GM21381 (cell line): ENCODE measurements around the gene SLC7A10.
"Not testable (repeated sequence)": the region's sequence is repeated elsewhere in the genome, so short reads cannot be mapped to it uniquely, and the experiment has no call there.

Experiments used
- ATAC-seq: cut with Tn5 transposase; IDR thresholded peaks from one replicate; pipeline ENCODE4 v1.9.1; 2021; ENCODE audit warnings: mild to moderate bottlenecking, moderate library complexity; ENCODE audit not compliant: unreplicated experiment

SLC7A10 gene

DNA sequence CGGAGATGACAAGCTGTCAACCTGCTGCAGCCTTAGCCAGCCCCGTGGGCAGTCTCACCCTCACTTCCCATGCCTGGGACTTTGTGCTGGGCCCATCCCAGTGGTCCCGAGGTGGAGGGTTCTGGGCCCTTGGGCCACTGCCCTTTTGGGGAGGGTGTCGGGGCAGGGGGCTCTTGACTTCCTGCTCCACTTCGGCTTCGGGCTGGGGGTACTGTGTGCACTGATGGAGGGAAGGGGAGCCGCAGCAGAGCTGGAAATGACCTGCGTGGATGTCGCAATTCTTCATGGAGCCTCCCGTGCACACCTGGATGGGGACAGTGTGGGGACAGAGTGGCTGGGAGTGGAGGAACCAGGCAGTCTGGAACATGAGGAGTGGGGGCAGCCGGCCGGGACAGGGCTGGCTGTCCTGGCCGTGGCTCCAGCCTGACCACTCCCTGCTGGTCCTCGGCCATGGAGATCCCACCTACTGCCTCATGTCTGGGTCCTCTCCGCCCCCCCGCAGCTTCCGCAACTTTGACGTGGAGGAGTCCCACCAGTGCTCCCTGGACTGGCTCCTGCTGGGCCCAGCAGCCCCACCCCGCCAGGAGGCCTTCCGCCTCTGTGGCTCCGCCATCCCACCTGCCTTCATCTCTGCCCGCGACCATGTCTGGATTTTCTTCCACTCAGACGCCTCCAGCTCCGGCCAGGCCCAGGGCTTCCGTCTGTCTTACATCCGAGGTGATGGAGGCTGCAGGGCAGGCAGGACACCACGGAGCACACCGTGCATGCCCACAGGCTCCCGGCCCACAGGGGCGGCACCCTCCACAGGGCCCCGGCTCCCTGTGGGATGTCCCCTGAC is 21.3 kb downstream of the SLC7A10 start:
- no peak for ATAC-seq

DNA sequence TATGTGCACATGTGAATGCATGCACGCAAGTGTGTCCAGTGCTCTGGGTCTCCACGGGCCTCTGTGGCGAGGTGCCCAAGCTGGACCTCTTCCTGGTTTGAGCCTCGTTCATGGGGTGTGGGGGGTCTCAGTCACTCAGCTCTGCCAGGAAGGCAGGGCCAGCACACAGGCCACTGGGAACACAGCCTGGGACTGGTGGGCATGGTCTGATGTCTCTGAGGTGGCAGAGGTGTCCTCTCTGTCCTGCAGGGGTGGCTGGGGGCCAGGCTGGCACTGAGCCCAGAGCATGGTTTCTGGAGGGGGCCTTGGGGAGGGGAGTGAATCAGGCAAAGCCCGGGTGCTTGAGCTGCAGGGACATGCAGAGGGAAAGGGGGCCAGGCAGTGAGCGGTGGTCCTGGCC is 22.1 kb downstream of the SLC7A10 start:
- no peak for ATAC-seq

DNA sequence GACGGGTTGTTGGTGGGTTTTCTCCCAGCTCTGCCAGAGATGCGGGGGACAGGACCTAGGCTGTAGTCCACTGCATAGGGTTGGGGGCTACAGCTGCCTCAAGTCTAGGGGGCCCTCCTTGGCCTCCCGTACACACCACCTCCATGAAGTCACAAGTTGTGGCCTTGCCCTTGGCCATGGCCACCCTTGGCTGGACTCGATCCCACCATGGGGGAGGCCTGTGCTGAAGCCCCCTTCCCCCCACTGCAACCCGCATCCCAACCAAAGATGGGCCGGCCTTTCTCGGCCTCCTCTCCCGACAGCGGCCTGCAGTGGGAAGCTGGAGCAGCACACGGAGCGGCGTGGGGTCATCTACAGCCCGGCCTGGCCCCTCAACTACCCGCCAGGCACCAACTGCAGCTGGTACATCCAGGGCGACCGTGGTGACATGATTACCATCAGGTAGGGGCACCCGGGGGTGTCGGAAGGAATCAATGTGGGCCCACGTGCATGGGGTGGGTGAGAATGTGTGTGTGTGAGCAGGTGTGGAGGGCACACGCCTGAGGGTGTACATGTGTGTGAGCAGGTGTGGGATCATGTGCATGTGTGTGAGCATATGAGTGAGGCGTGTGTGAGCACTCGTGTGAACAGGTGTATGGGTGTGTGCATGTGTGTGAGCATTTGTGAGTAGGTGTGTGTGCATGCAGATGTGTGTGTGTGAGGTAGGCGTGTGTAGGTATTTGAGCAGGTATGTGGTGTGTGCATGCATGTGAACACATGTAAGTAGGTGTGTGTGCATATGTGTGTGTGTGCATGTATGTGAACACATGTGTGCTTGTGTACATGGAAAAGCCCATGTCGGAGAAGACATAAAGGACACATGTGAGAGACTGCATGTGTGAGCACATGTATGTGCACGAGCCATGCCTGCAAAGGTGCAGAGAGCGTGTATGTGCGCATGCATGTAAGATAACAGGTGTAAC is 22.8 kb downstream of the SLC7A10 start:
- ATAC-seq: no peak

DNA sequence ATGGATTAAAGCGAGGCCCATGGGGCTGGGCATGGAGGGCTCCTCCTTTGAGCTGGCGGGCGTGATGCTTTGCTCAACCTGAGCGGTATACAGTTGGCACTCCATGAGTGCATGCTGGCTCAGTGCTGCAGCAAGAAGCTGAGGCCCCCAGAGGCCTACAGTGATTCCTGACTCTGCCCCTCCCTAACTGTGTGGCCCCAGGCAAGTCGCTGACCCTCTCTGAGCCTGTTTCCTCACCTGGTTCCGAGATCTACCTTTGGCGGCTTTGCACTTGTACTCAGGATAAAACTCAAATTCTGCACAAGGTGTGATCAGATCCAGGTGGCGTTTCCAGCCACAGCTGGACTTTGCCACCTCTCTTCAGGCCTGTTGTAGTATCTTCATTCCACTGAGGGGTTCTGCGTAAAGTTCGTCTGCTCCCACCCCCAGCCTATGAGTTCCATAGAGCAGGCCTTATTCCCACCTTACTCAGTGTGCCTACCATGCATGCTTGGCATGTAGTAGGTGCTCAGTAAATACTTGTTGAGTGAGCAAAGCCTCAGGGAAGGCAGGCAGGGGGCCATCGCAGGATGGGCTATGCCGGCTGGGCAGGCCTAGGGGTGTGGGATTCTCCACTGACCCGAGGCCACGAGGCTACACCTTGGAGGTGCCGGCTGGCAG is 23.6 kb downstream of the SLC7A10 start:
- ATAC-seq: no peak

DNA sequence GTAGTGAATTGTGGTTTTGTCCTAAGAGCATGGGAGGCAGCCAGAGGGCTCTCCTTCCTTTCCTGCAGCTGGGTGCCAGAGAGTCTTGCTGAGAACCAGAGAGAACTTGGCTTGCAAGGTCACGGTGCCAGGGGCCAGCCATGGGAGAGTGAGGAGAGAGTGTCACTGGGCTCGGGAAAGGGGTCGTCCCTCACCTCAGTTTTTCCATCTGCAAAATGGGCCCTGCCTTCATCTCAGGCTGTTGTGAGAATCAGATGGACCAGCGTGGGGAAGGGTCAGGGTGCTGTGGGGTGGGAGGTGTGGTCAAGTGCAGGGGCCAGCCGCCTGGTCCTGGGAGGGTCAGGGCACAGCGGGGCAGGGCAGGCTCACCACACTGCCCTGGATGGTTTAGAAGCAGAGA is 24.2 kb downstream of the SLC7A10 start:
- ATAC-seq: no peak

DNA sequence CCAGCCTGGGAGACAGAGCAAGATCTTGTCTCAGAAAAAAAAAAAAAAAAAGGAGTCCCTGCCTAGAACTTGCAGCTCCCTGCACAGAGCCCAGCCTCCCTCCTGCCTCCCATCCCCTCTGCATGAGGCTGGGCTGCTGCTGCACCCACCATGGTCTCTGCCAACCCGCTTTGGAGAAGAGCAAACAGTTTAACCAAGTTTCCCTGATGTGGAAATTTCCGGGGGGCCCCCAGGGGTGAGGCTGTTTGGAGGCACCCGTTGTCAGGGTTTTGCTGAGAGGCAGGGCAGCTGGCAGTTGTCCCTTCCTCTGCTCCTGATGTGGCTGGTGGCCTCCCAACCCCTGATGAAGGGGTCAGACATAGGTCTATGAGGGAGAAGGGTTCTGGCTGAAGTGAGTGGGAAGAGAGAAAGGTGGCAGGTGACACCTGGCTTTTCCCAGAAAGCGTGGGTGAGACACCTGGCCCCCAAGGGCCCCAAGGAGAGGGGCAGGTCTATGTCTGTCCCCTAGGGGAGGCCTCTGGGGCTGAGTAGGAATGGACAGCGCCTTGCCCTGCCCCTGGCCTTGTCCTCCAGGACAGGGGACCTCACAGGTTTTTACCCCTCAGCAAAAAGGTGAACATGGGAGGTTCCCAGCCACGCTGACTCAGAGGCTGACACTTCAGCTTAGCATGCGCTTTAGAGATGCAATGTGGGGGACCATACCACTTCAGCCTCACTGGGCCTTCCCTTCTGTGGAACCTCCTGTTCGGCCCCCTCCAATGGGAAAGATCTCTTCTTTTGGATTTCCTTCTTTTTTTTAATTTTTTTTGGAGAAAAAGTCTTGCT is 26.0 kb downstream of the SLC7A10 start:
- ATAC-seq: no peak

DNA sequence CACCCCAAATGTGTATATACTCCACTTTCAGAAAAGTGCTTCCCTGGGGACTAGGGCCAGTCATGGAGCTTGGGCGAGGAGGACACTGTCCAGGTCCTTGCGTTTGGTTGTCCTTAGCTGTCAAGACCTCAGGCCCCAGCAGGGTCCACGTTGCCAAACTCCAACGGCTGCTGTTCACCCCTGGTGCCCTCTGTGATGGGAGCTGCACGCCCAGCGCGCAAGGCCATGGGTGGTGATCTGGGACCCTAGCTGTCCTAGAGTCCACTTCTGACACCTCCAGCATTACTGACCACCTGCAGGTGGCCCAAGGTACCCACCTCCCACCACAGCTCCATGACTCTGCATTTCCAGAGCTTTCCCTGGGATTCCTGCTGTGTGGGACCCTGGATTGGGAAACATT is 27.5 kb downstream of the SLC7A10 start:
- ATAC-seq: no peak

DNA sequence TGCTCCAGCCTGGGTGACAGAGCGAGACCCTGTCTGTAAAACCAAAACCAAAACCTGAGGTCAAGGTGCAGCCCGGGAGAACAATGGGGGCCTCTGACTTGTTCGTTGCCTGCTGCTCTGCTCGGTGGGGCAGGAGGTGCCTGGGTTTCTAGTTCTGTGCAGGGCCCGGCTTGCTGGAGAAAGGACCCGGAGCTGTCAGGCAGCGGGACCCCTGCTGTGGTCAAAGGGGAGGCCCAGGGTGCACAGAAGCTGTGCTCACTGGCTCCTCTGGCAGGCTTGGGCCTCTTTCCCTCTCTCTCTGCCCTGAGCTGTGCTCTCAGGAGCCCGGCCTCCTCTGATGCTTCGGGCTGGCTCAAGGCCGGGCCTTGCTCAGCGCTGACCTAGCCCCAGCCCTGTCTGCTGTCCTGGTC is 28.1 kb downstream of the SLC7A10 start:
- no peak for ATAC-seq

DNA sequence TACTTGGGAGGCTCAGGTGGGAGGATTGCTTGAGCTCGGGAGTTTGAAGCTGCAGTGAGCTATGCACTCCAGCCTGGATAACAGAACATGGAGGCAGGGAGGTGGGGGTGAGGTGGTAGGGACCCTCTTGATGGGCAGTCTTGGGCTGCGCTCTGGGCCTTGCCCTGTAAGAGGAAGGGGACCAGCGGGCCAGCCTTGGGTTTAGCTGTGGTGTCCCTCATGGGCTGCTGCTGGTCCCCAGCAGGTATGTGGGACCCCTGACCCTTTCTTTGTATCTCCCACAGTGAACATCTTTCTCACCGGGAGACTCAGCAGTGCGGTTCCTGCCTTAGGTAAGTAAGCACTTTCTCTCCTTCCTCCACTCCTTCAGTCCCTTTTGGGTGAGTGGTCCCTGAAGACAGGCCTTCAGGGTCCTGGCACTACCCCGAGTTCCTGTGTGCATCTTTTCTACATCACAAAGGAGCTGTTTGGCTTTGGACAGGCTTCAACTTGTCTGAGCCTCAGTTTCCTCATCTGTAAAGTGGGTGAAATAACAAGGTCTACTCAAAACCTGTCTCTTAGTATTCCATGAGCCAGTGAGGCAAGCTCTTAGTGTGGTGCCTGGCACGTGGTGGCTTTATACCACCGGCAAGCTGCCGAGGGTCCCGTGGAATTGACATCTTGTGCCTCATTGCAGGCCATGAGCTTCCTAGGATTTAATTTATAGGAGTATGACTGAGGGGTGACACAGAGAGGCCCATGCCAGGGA is 29.0 kb downstream of the SLC7A10 start:
- ATAC-seq: no peak

DNA sequence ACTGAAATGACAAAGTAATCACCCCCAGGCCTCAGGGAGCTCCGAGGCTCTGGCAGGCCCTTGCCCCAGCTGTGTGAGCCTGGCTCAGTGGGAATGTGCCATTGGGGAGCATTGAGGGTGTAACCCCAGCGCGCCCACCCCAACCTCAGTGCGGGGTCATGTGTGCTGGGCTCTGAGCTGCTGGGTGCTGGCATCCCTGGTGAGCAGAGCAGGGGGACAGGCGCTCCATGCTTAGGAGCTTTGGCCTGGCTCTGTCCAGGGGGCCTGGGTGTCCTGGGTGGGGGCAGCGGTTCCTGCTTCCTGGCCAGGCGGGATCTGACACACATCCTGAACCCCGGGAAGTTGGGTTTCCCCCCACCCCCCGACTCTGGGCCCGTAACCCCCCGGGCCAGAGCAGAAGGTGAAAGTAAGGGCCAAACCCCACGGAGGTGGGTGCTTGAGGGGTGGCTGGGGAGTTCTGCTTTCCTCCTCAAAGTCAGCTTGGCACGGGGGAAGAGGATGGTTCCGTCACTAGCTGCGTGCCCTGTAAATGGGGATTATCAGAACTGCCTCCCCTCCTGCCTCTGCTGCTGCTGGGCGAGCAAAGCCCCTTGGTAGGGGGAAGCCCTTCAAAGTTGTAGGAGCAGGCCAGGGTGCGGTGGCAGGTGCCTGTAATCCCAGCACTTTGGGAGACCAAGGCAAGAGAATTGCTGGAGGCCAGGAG is 29.9 kb downstream of the SLC7A10 start:
- no peak for ATAC-seq

DNA sequence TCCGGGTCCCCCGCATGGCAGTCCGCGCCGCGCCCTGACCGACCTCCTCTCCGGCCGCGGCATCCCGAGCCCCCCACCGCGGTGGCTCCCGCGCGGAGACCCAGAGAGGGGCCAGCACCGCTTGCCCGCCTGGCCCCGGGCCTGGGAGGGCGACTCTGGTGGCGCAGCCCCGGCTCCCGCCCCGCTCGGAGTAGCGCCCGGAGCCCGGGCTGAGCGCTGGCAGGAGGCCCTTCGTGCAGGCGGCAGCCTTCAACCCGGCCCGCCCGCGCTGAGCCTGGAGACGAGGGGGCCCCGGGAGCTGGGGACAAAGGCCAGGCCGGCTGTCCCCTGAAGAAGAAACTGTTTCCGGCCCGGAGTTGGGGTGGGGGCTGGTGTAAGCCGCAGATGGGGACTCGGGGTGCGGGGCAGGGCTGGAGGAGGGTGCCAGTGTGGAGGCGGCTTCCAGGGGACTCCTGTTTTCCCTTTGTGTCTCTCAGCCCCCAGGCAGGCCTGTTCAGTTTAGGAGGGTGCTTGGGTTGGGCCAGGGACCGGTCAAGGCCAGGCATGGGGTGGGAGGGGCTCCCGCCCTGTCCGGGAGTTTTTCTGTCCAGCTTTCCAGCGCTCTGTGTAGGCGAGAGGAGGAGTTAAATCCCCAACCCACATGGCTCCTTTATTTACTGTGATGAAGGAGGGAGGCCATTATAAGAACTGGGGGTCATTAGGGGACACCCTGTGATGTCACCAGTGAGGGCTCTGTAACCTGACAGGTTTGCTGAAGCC is 30.6 kb downstream of the SLC7A10 start:
- no peak for ATAC-seq

DNA sequence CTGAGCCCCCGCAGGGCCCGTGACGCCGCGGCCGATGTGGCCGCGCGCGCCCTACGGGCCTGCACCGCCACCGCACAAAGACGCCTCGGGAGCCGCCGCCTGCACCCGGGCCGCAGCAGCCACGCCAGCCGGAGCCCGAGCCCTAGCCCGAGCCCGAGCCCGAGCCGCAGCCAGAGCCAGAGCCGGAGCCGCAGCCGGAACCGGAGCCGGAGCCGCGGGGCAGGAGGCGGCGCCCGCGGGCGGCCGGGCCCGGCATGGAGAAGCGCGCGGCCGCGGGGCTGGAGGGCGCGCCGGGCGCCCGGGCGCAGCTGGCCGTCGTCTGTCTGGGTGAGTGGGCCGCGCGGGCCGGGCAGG is 31.1 kb downstream of the SLC7A10 start:
- ATAC-seq: no peak

DNA sequence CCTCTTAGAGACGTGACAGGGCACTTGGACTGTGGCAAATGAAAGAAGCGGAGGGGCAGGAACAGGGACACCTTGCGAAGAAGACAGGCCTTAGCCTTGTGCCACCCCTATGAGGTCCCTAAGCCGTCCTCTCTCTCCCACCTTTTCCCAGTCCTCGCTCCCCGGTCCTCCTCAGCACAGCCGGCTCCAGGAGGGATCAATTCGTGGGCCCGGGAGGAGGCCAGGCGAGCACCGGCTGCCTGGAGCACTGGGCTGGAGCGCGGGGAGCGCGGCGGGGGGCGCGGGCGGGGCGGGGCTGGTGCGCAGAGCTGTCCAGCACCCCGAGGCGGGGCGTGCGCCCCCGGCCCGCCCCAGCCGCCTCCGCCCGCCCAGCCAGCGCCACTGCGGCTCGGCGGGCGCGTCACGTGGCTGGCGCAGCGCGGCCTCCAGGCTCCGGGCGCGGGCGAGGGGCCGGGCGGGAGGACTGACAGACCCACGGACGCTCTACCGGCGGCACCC is 31.7 kb downstream of the SLC7A10 start, which contains the start of gene LRP3:
LRP3 (plus strand) TSS at position 466 of the 498 bp plus-strand sequence. CDS start 456 bp downstream, outside the sequence.
- ATAC-seq: no peak

DNA sequence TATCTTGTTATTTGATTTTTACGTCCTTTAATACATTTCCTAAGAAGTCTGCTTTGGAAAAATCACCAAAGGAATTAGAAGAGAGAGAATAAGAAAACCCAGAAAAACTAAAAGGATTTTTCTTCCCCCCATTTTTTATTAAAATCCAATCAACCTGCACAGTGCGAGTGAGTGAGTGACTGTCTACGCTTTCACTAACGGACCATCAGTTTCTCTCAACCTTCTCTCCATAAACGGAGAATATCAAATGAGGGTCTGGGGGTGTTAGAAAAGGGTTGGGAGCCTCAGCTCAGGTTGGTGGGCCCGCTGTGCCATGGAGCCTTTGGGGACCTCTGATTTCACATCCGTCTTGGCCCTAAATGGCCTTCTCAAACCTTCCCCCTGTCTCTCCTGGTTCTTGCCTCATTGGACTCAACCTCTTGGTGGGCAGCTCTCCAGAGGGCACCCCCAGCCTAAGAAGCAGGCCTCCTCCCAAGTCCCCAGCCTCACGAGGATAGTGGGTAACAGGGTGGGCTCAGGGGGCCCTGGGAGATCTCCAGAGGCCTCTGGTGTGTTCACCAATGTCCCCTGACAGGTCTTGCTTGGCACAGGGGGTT is 32.3 kb downstream of the SLC7A10 start:
- ATAC-seq: no peak

DNA sequence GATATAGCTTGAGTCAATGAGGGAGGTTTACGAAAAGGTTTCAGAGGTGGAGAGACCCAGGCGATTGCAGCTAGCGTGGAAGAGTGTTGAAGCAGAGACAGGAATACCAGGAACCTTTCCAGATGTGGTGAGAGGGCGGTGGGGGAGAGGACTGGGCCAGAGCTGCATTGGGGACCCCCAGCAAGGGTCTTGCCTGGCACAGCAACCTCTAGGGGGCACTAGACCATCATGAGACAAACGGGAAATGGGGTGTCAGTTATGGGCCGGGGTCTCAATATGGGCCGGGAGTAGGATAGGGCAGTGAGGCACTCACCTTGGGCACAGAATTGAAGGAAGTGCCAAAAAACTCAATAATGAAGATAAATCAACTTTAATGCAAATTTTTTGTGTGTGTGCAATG is 33.6 kb downstream of the SLC7A10 start:
- ATAC-seq: no peak

DNA sequence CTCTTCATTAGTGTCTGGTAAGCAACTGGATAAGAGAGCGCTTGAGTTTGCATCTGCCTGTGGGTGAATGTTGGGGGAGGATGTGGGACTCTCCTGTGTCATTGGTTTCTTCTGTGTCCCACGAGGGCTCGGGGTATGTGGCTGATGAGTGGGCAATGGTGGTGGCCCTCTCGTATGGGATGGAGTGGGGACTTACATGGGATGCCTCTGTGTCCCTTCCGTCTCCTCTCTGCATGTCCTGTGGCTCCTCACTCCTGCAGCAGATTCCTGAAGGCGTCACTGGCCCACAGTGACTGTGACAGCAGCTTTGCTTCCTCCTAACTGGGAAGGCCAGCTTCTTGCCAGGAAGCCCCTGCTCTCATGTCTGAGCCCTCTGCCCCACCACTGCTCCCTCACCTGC is 34.1 kb downstream of the SLC7A10 start:
- no peak for ATAC-seq

DNA sequence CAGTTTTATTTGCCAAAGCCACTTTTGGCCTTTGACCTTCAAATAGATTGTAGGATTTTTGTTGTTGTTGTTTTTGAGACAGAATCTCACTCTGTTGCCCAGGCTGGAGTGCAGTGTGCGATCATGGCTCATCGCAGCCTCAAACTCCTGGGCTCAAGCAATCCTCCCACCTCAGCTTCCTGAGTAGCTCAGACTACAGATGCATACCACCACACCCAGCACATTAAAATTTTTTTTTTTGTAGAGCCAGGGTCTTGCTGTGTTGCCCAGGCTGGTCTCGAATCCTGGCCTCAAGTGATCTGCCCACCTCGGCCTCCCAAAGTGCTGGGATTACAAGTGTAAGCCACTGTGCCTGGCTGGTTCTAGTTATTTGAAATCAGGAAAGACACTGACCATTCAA is 34.6 kb downstream of the SLC7A10 start:
- ATAC-seq: not testable (repeated sequence)

DNA sequence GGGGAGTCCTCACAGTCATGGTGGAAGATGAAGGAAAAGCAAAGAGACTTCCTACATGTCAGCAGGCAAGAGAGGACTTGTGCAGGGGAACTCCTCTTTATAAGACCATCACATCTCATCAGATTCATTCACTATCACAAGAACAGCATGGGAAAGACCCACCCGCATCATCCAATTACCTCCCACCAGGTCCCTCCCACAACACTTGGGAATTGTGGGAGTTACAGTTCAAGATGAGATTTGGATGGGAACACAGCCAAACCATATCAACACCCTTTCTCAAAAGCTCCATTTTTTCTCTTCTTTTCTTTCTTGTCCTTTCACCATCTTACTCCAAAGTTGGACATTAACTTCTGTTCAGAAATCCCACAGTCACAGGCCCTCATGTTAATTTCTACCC is 36.2 kb downstream of the SLC7A10 start:
- no peak for ATAC-seq
